Keratinocyte (primary cell): ENCODE data around the gene NEURL1. TPM values are rescaled to one million over a fixed set of nuclear protein-coding genes. Genes with fewer than 3 reads are reported as not detected.

ENCODE experiments used
- DNase-seq: peaks from one replicate; pipeline ENCODE4 v3.0.0-alpha.2; 2011; ENCODE audit warnings: low read depth, missing footprints, low spot score
- FAIRE-seq: peaks from 2 replicates; lab custom pipeline; 2011; peaks lifted over from hg19 to GRCh38; lab: Jason Lieb, UNC
- H2AFZ ChIP-seq: 2 replicates; pipeline ENCODE4 v1.6.0; 2012; ENCODE audit warnings: low read length, control low read depth, inconsistent platforms; ENCODE audit not compliant: control insufficient read depth
- H3K27ac ChIP-seq: 2 replicates; pipeline ENCODE4 v1.5.1; 2011; ENCODE audit warnings: low read length; ENCODE audit not compliant: control insufficient read depth, insufficient read depth
- H3K27me3 ChIP-seq: 3 replicates; pipeline ENCODE4 v1.6.0; 2011; ENCODE audit warnings: low read length; ENCODE audit not compliant: control insufficient read depth, insufficient read depth; ENCODE audit errors: extremely low read depth
- H3K36me3 ChIP-seq, 2 experiments: 2 replicates in 1 of 2; 3 replicates in 1 of 2; pipeline ENCODE4 v1.5.1; 2011; ENCODE audit warnings: low read length in 2 of 2, mild to moderate bottlenecking in 1 of 2; ENCODE audit not compliant: control insufficient read depth in 2 of 2, insufficient read depth in 2 of 2; ENCODE audit errors: extremely low read depth in 1 of 2
- H3K4me1 ChIP-seq: 3 replicates; pipeline ENCODE4 v1.5.1; 2011; ENCODE audit warnings: low read length; ENCODE audit not compliant: control insufficient read depth, insufficient read depth; ENCODE audit errors: extremely low read depth
- H3K4me2 ChIP-seq: 3 replicates; pipeline ENCODE4 v1.6.0; 2011; ENCODE audit warnings: low read depth, low read length; ENCODE audit not compliant: control insufficient read depth, insufficient read depth; ENCODE audit errors: extremely low read depth
- H3K4me3 ChIP-seq, 3 experiments: fragments of 200-600 bp in 1 of 3; sonication (generic) in 1 of 3; 2 replicates in 2 of 3; 3 replicates in 1 of 3; pipeline ENCODE4 v1.5.1; 2011 to 2016; ENCODE audit warnings: low read length in 3 of 3, mild to moderate bottlenecking in 3 of 3, control low read depth in 2 of 3, inconsistent platforms in 1 of 3, low read depth in 1 of 3, mixed read lengths in 1 of 3, mixed run types in 1 of 3, moderate library complexity in 1 of 3; ENCODE audit not compliant: control insufficient read depth in 2 of 3, insufficient read depth in 2 of 3; ENCODE audit errors: extremely low read depth in 1 of 3
- H3K79me2 ChIP-seq: 2 replicates; pipeline ENCODE4 v1.6.0; 2012; ENCODE audit warnings: low read length; ENCODE audit not compliant: control insufficient read depth, insufficient read depth
- H3K9ac ChIP-seq: 3 replicates; pipeline ENCODE4 v1.6.0; 2011; ENCODE audit warnings: low read length; ENCODE audit not compliant: control insufficient read depth, insufficient read depth; ENCODE audit errors: extremely low read depth
- H3K9me1 ChIP-seq: 3 replicates; pipeline ENCODE4 v1.6.0; 2011; ENCODE audit warnings: low read length; ENCODE audit not compliant: control insufficient read depth, insufficient read depth; ENCODE audit errors: extremely low read depth
- H3K9me3 ChIP-seq: 2 replicates; pipeline ENCODE4 v1.5.1; 2012; ENCODE audit warnings: low read depth, low read length; ENCODE audit not compliant: control insufficient read depth
- H4K20me1 ChIP-seq: 3 replicates; pipeline ENCODE4 v1.6.0; 2011; ENCODE audit warnings: low read length; ENCODE audit not compliant: control insufficient read depth, insufficient read depth; ENCODE audit errors: extremely low read depth
- CTCF ChIP-seq, 3 experiments: IDR thresholded peaks in 1 of 3; conservative IDR thresholded peaks in 1 of 3; optimal IDR thresholded peaks in 1 of 3; 2 replicates in 2 of 3; 3 replicates in 1 of 3; pipeline versions ENCODE3 to v1.5.1; 2011; ENCODE audit warnings: low read length in 3 of 3, mild to moderate bottlenecking in 3 of 3, moderate library complexity in 2 of 3, control low read depth in 1 of 3, inconsistent platforms in 1 of 3; ENCODE audit not compliant: insufficient read depth in 2 of 3; ENCODE audit errors: extremely low read depth in 1 of 3
- EZH2 ChIP-seq: IDR thresholded peaks from one replicate; pipeline ENCODE4 v1.6.1; 2012; ENCODE audit warnings: inconsistent platforms, mild to moderate bottlenecking, low read length, moderate library complexity
- dilution Hi-C: fragments of 300-500 bp; cut with MboI; formaldehyde crosslinking; loops from one replicate; pipeline ENCODE4 v1.7.0; 2020; ENCODE audit warnings: low sequenced_read_pairs; ENCODE audit not compliant: extremely low pct_ligation_motif_present
- polyA plus RNA-seq, 5 experiments: library from polyadenylated mRNA; depleted of rRNA in 3 of 5; stranded (reverse) in 3 of 5; stranded (forward) in 1 of 5; unstranded in 1 of 5; fragments of >200 nt; gene quantifications; 1 replicate in 1 of 5; 2 replicates in 3 of 5; 3 replicates in 1 of 5; pipeline versions ENCODE4 v1.2.1 to v1.2.3, GENCODE V29; 2011 to 2012; ENCODE audit warnings: missing spikeins in 2 of 5, low read depth in 1 of 5, low replicate concordance in 1 of 5

NEURL1 gene
- polyA plus RNA-seq, 1 donor (not counting 4 experiments of a cell fraction or from before 2014, with no cell fraction given), result 0.03 TPM

GRCh38 chr10:103479135-103479534 is 14.4 kb upstream of the NEURL1 start, which contains the start of gene CALHM3:
Gene CALHM3, minus strand, starts transcription at chr10:103479240. Its CDS starts 208 bp downstream, at chr10:103479032.
- peaks cover 8% of the 10 kb centered on the region for H3K4me1 ChIP-seq
- no peak within 1 kb of the TSS for H3K4me3 ChIP-seq
- TF ChIP-seq EZH2 (no peak), CTCF (optimal IDR thresholded peaks at IDR 0.05 in 1 of 3, IDR thresholded peaks at IDR 0.05 in 1 of 3, conservative IDR thresholded peaks at IDR 0.05 in 1 of 3; ENCODE audit: extremely low read depth in 1 of 3, insufficient read depth in 2 of 3, low read length in 3 of 3) (no peak)
- H3K9me3 ChIP-seq, result no peaks in the 10 kb centered on the region
- no peak within 1 kb of the TSS for H3K9ac ChIP-seq
- H3K36me3 ChIP-seq, result no peaks in the 10 kb centered on the region
- peak within 1 kb of the TSS; percentile 25 for H3K4me2 ChIP-seq
- FAIRE-seq, result no peak
- no peaks in the 10 kb centered on the region for H4K20me1 ChIP-seq
- DNase-seq, result no peak
- no peak within 1 kb of the TSS for H2AFZ ChIP-seq
- H3K79me2 ChIP-seq, result no peaks in the 10 kb centered on the region
- no peaks in the 10 kb centered on the region for H3K27me3 ChIP-seq
- dilution Hi-C loops, result no loop called here
- H3K9me1 ChIP-seq, result no peaks in the 10 kb centered on the region
- H3K27ac ChIP-seq, result no peak within 1 kb of the TSS

GRCh38 chr10:103480521-103480920 is 13.0 kb upstream of the NEURL1 start:
- dilution Hi-C loops, result no loop called here
- no peaks in the 10 kb centered on the region for H3K79me2 ChIP-seq
- DNase-seq, result no peak
- H3K9ac ChIP-seq, result no peak overlapping the region
- H3K27me3 ChIP-seq, result no peaks in the 10 kb centered on the region
- no peaks in the 10 kb centered on the region for H3K36me3 ChIP-seq
- no peaks in the 10 kb centered on the region for H4K20me1 ChIP-seq
- FAIRE-seq, result no peak
- H2AFZ ChIP-seq, result no peak overlapping the region
- H3K4me3 ChIP-seq, result no peak overlapping the region
- no peak overlapping the region for H3K4me2 ChIP-seq
- no peak overlapping the region for H3K27ac ChIP-seq
- H3K4me1 ChIP-seq, result peaks cover 8% of the 10 kb centered on the region
- H3K9me1 ChIP-seq, result no peaks in the 10 kb centered on the region
- TF ChIP-seq CTCF (optimal IDR thresholded peaks at IDR 0.05 in 1 of 3, IDR thresholded peaks at IDR 0.05 in 1 of 3, conservative IDR thresholded peaks at IDR 0.05 in 1 of 3; ENCODE audit: extremely low read depth in 1 of 3, insufficient read depth in 2 of 3, low read length in 3 of 3) (no peak), EZH2 (no peak)
- H3K9me3 ChIP-seq, result no peaks in the 10 kb centered on the region
